HEK293 (cell line): ENCODE data around the gene MNT.

Experiments
- CTCF ChIA-PET: fragments of 350-600 bp; formaldehyde crosslinking; extraction: SDS; loops from one replicate; lab custom pipeline; 2021; ENCODE audit warnings: antibody characterized with exemption; lab: Yijun Ruan, JAX
- POLR2A ChIA-PET: fragments of 300-600 bp; formaldehyde crosslinking; extraction: SDS; loops from one replicate; lab custom pipeline; 2020; ENCODE audit warnings: antibody characterized with exemption, inconsistent platforms; lab: Yijun Ruan, JAX
- H3K27ac ChIP-seq: fragments of 200-500 bp; sonication (Bioruptor generic); 2 replicates; pipeline ENCODE4 v1.5.1; 2014; ENCODE audit warnings: low read depth, low read length, control low read depth, inconsistent platforms; ENCODE audit errors: extremely low read depth
- H3K36me3 ChIP-seq, 2 experiments: fragments of 200-500 bp in 1 of 2; sonication (Bioruptor generic) in 1 of 2; 1 replicate in 1 of 2; 2 replicates in 1 of 2; pipeline ENCODE4 v1.5.1; 2014 to 2017; ENCODE audit warnings: inconsistent platforms in 2 of 2, low read length in 2 of 2; ENCODE audit not compliant: control insufficient read depth in 2 of 2, insufficient read depth in 1 of 2
- H3K4me1 ChIP-seq: fragments of 200-500 bp; sonication (Bioruptor generic); 2 replicates; pipeline ENCODE4 v1.5.1; 2014; ENCODE audit warnings: mild to moderate bottlenecking, low read length, inconsistent platforms; ENCODE audit not compliant: control insufficient read depth, insufficient read depth
- H3K4me3 ChIP-seq: 2 replicates; pipeline ENCODE4 v1.5.1; 2011; ENCODE audit warnings: low read depth, mild to moderate bottlenecking, control low read depth, low read length, moderate library complexity
- H3K9me3 ChIP-seq: fragments of 200-500 bp; sonication (Bioruptor generic); 2 replicates; pipeline ENCODE4 v1.5.1; 2014; ENCODE audit warnings: low read depth, low read length, inconsistent platforms; ENCODE audit not compliant: control insufficient read depth, insufficient read depth
- BCL6B ChIP-seq: fragments of 450-650 bp; formaldehyde crosslinking; IDR thresholded peaks from 2 replicates; pipeline ENCODE4 v1.5.1; 2017; ENCODE audit warnings: missing biosample characterization, missing genetic modification characterization
- EGR2 ChIP-seq: fragments of 450-650 bp; formaldehyde crosslinking; IDR thresholded peaks from 2 replicates; pipeline ENCODE4 v1.5.1; 2016; ENCODE audit warnings: low read depth, missing biosample characterization, missing genetic modification characterization
- FEZF1 ChIP-seq: fragments of 450-650 bp; formaldehyde crosslinking; IDR thresholded peaks from 2 replicates; pipeline ENCODE4 v1.5.1; 2016; ENCODE audit warnings: missing biosample characterization, missing genetic modification characterization
- HOXA7 ChIP-seq: sonication (generic); formaldehyde crosslinking; IDR thresholded peaks from 2 replicates; pipeline ENCODE4 v1.8.1; 2022; ENCODE audit warnings: missing genetic modification reagents, borderline replicate concordance
- REST ChIP-seq: fragments of 450-650 bp; formaldehyde crosslinking; IDR thresholded peaks from 2 replicates; pipeline ENCODE4 v1.5.1; 2016; ENCODE audit warnings: missing biosample characterization, missing genetic modification characterization
- SALL2 ChIP-seq: fragments of 450-650 bp; formaldehyde crosslinking; IDR thresholded peaks from 2 replicates; pipeline ENCODE4 v1.5.0; 2017; ENCODE audit warnings: missing biosample characterization, mild to moderate bottlenecking, missing genetic modification characterization, borderline replicate concordance
- SCRT2 ChIP-seq: fragments of 450-650 bp; formaldehyde crosslinking; IDR thresholded peaks from 2 replicates; pipeline ENCODE4 v1.5.1; 2016; ENCODE audit warnings: missing biosample characterization, missing genetic modification characterization
- SP3 ChIP-seq: fragments of 450-650 bp; formaldehyde crosslinking; IDR thresholded peaks from 2 replicates; pipeline ENCODE4 v1.5.1; 2016; ENCODE audit warnings: missing biosample characterization, missing genetic modification characterization
- ZBTB20 ChIP-seq: fragments of 450-650 bp; formaldehyde crosslinking; IDR thresholded peaks from 2 replicates; pipeline ENCODE4 v1.5.1; 2016; ENCODE audit warnings: missing biosample characterization, missing genetic modification characterization
- ZFHX2 ChIP-seq: fragments of 450-650 bp; formaldehyde crosslinking; conservative IDR thresholded peaks from 2 replicates; pipeline ENCODE4 v1.5.1; 2016; ENCODE audit warnings: missing biosample characterization, missing genetic modification characterization
- ZNF248 ChIP-seq: fragments of 450-650 bp; formaldehyde crosslinking; IDR thresholded peaks from 2 replicates; pipeline ENCODE4 v1.5.1; 2017; ENCODE audit warnings: missing biosample characterization, missing genetic modification characterization
- ZNF266 ChIP-seq: fragments of 450-650 bp; formaldehyde crosslinking; IDR thresholded peaks from 2 replicates; pipeline ENCODE4 v1.5.1; 2016; ENCODE audit warnings: missing biosample characterization, missing genetic modification characterization, low read depth
- ZNF280D ChIP-seq: fragments of 450-650 bp; formaldehyde crosslinking; IDR thresholded peaks from 2 replicates; pipeline ENCODE4 v1.5.1; 2016; ENCODE audit warnings: missing biosample characterization, missing genetic modification characterization
- ZNF335 ChIP-seq: fragments of 450-650 bp; formaldehyde crosslinking; conservative IDR thresholded peaks from 2 replicates; pipeline ENCODE4 v1.5.1; 2016; ENCODE audit warnings: missing biosample characterization, missing genetic modification characterization
- ZNF354C ChIP-seq: fragments of 450-650 bp; formaldehyde crosslinking; IDR thresholded peaks from 2 replicates; pipeline ENCODE4 v1.5.1; 2016; ENCODE audit warnings: missing biosample characterization, missing genetic modification characterization, low read depth, borderline replicate concordance
- ZNF37A ChIP-seq: fragments of 450-650 bp; IDR thresholded peaks from 2 replicates; pipeline ENCODE4 v1.5.1; 2018; ENCODE audit warnings: missing biosample characterization, missing genetic modification characterization
- ZNF488 ChIP-seq: fragments of 450-650 bp; formaldehyde crosslinking; IDR thresholded peaks from 2 replicates; pipeline ENCODE4 v1.5.1; 2016; ENCODE audit warnings: missing biosample characterization, missing genetic modification characterization
- ZNF561 ChIP-seq: fragments of 450-650 bp; IDR thresholded peaks from 2 replicates; pipeline ENCODE4 v1.5.1; 2018; ENCODE audit warnings: missing biosample characterization, missing genetic modification characterization, borderline replicate concordance
- ZNF621 ChIP-seq: fragments of 450-650 bp; formaldehyde crosslinking; IDR thresholded peaks from 2 replicates; pipeline ENCODE4 v1.5.1; 2017; ENCODE audit warnings: missing biosample characterization, missing genetic modification characterization
- ZNF639 ChIP-seq: fragments of 450-650 bp; formaldehyde crosslinking; IDR thresholded peaks from 2 replicates; pipeline ENCODE4 v1.5.1; 2016; ENCODE audit warnings: missing biosample characterization, missing genetic modification characterization
- ZNF76 ChIP-seq: fragments of 450-650 bp; formaldehyde crosslinking; IDR thresholded peaks from 2 replicates; pipeline ENCODE4; 2016; ENCODE audit warnings: low read depth, missing biosample characterization, missing genetic modification characterization, borderline replicate concordance
- ZNF777 ChIP-seq: fragments of 450-650 bp; formaldehyde crosslinking; IDR thresholded peaks from 2 replicates; pipeline ENCODE4 v1.5.1; 2017; ENCODE audit warnings: missing biosample characterization, missing genetic modification characterization, borderline replicate concordance
- ZNF837 ChIP-seq: fragments of 450-650 bp; formaldehyde crosslinking; IDR thresholded peaks from 2 replicates; pipeline ENCODE4 v1.5.1; 2016; ENCODE audit warnings: missing biosample characterization, missing genetic modification characterization

Gene MNT

GRCh38 chr17:2427215-2427614 is 26.4 kb upstream of the MNT start:
- peaks cover 3 to 16% of the 10 kb centered on the region in 2 experiments; a peak in 2 of 3 replicates for H3K36me3 ChIP-seq
- POLR2A ChIA-PET, result no interaction called here
- TF ChIP-seq SCRT2 (tag by site-specific recombination) (no peak), SALL2 (tag by site-specific recombination) (no peak), ZNF37A (no peak), ZNF354C (tag by site-specific recombination) (no peak), ZFHX2 (tag by site-specific recombination) (no peak), SP3 (tag by site-specific recombination) (no peak), ZNF837 (no peak), HOXA7 (CRISPR knock-in tag) (no peak), FEZF1 (no peak), ZNF621 (tag by site-specific recombination) (no peak), ZNF639 (no peak), ZNF777 (tag by site-specific recombination) (no peak), ZNF488 (tag by site-specific recombination) (no peak), ZNF280D (tag by site-specific recombination) (no peak), ZNF76 (tag by site-specific recombination) (no peak), ZBTB20 (tag by site-specific recombination) (no peak), ZNF266 (tag by site-specific recombination) (no peak), ZNF335 (tag by site-specific recombination) (no peak), BCL6B (tag by site-specific recombination) (no peak), ZNF248 (tag by site-specific recombination) (no peak)
- TF ChIP-seq, all 188 proteins: peak for 0
- H3K4me1 ChIP-seq, result no peaks in the 10 kb centered on the region
- H3K27ac ChIP-seq, result no peak overlapping the region
- no peak overlapping the region for H3K4me3 ChIP-seq
- no peaks in the 10 kb centered on the region for H3K9me3 ChIP-seq
- CTCF ChIA-PET, result interaction anchor here (0.6 to 8.8 kb wide), 3 partner anchors 11 to 236 kb away, joined by 3 to 58 read pairs (median 8); no protein-coding TSS in a partner anchor

- peaks cover 18 to 35% of the 10 kb centered on the region in 2 experiments; a peak in 2 of 3 replicates for H3K36me3 ChIP-seq
- ChIA-PET CTCF (interaction anchor here (0.7 to 1.2 kb wide), 3 partner anchors 13 to 775 kb away, joined by 3 to 4 read pairs (median 4); no protein-coding TSS in a partner anchor), POLR2A (no interaction called here)
- TF ChIP-seq EGR2, result 0 out of 2 replicates have a peak, but pooled peaks have one; percentile 13
- no peak for TF ChIP-seq ZNF561 (tag by site-specific recombination)
- peak; percentile 36; the same call in 1 of the 2 replicates for TF ChIP-seq REST (tag by site-specific recombination)
- H3K4me1 ChIP-seq, result no peaks in the 10 kb centered on the region
- no peak overlapping the region for H3K4me3 ChIP-seq
- H3K9me3 ChIP-seq, result no peaks in the 10 kb centered on the region
- no peak overlapping the region for H3K27ac ChIP-seq
These were observed 22.4 kb upstream of the MNT start for GRCh38 chr17:2423271-2423670.
